SIG-M5 (cell line): ENCODE data around the gene FAM186B.

Source experiments
- DNase-seq: peaks from one replicate; lab custom pipeline; 2025; lab: John Stamatoyannopoulos, UW

FAM186B gene

GRCh38 chr12:49609059-49609874 lies 3.8 kb upstream of the FAM186B start:
- no peak for DNase-seq

- DNase-seq, result no peak
Observed at GRCh38 chr12:49604856-49605255, 583 bp downstream of the FAM186B start.

GRCh38 chr12:49603721-49604120 lies 1.7 kb downstream of the FAM186B start:
- DNase-seq, result no peak

GRCh38 chr12:49599961-49600360 lies 5.5 kb downstream of the FAM186B start:
- no peak for DNase-seq

- DNase-seq, result no peak
Observed at GRCh38 chr12:49598527-49598926, 6.9 kb downstream of the FAM186B start.

GRCh38 chr12:49588721-49589516 lies 16.5 kb downstream of the FAM186B start:
- no peak for DNase-seq

GRCh38 chr12:49588281-49588680 lies 17.2 kb downstream of the FAM186B start:
- no peak for DNase-seq

- no peak for DNase-seq
Observed at GRCh38 chr12:49587174-49587908, 18.1 kb downstream of the FAM186B start.

GRCh38 chr12:49585477-49586459 lies 19.7 kb downstream of the FAM186B start:
- no peak for DNase-seq

GRCh38 chr12:49584591-49584990 lies 20.8 kb downstream of the FAM186B start:
- DNase-seq, result no peak

GRCh38 chr12:49583366-49584094 lies 21.9 kb downstream of the FAM186B start:
- no peak for DNase-seq

GRCh38 chr12:49582850-49583249 lies 22.6 kb downstream of the FAM186B start:
- DNase-seq, result no peak

- no peak for DNase-seq
Observed at GRCh38 chr12:49582201-49582600, 23.2 kb downstream of the FAM186B start.

GRCh38 chr12:49580572-49581535 lies 24.6 kb downstream of the FAM186B start:
- no peak for DNase-seq

GRCh38 chr12:49578471-49579112 lies 26.8 kb downstream of the FAM186B start:
- DNase-seq, result no peak

GRCh38 chr12:49577589-49578315 lies 27.7 kb downstream of the FAM186B start:
- DNase-seq, result no peak

GRCh38 chr12:49568442-49569162 lies 36.8 kb downstream of the FAM186B start:
- DNase-seq, result no peak
